ENCODE data around the gene URB2. TPM values are rescaled to one million over a fixed set of nuclear protein-coding genes. Genes with fewer than 3 reads are reported as not detected.

The URB2 gene
- total RNA-seq, 1 donor from 2014 or later, result 1.8 TPM

- DNase-seq (ENCODE audit: low spot score in 2 of 2), result no peak
- TF ChIP-seq CTCF (IDR thresholded peaks at IDR 0.05), result no peak
- no peaks in the 10 kb centered on the region for H3K4me1 ChIP-seq
- peaks cover 31 to 59% of the 10 kb centered on the region in 2 donors for H3K36me3 ChIP-seq
- H3K9me3 ChIP-seq, result no peaks in the 10 kb centered on the region
- H3K27me3 ChIP-seq, result no peaks in the 10 kb centered on the region
- H3K4me3 ChIP-seq, result no peak overlapping the region
- no peak overlapping the region for H3K27ac ChIP-seq
- intact Hi-C loops (cut with DNase I), result no loop called here
Measured at GRCh38 chr1:229643996-229644745, 18.1 kb downstream of the URB2 start.

GRCh38 chr1:229645324-229645993 is 19.4 kb downstream of the URB2 start:
- no peak overlapping the region for H3K27ac ChIP-seq
- intact Hi-C loops (cut with DNase I), result no loop called here
- no peak overlapping the region for H3K4me3 ChIP-seq
- H3K36me3 ChIP-seq, result peaks cover 40 to 64% of the 10 kb centered on the region in 2 donors
- no peak for TF ChIP-seq CTCF (IDR thresholded peaks at IDR 0.05)
- H3K27me3 ChIP-seq, result no peaks in the 10 kb centered on the region
- no peak for DNase-seq (ENCODE audit: low spot score in 2 of 2)
- H3K9me3 ChIP-seq, result no peaks in the 10 kb centered on the region
- H3K4me1 ChIP-seq, result no peaks in the 10 kb centered on the region

GRCh38 chr1:229648406-229648805 is 22.4 kb downstream of the URB2 start:
- Histone ChIP-seq H3K36me3 (peaks cover 47 to 78% of the 10 kb centered on the region in 2 donors), H3K27ac (no peak overlapping the region), H3K4me3 (no peak overlapping the region), H3K4me1 (no peaks in the 10 kb centered on the region), H3K9me3 (no peaks in the 10 kb centered on the region), H3K27me3 (no peaks in the 10 kb centered on the region)
- no peak for DNase-seq (ENCODE audit: low spot score in 2 of 2)
- intact Hi-C loops (cut with DNase I), result no loop called here
- no peak for TF ChIP-seq CTCF (IDR thresholded peaks at IDR 0.05)

GRCh38 chr1:229650045-229650444 is 24.0 kb downstream of the URB2 start:
- no peak for TF ChIP-seq CTCF (IDR thresholded peaks at IDR 0.05)
- H3K4me1 ChIP-seq, result no peaks in the 10 kb centered on the region
- peaks cover 51 to 71% of the 10 kb centered on the region in 2 donors for H3K36me3 ChIP-seq
- H3K9me3 ChIP-seq, result no peaks in the 10 kb centered on the region
- no peak overlapping the region for H3K27ac ChIP-seq
- DNase-seq (ENCODE audit: low spot score in 2 of 2), result no peak
- intact Hi-C loops (cut with DNase I), result no loop called here
- H3K27me3 ChIP-seq, result no peaks in the 10 kb centered on the region
- H3K4me3 ChIP-seq, result no peak overlapping the region

- peaks cover 55 to 66% of the 10 kb centered on the region in 2 donors for H3K36me3 ChIP-seq
- H3K9me3 ChIP-seq, result no peaks in the 10 kb centered on the region
- intact Hi-C loops (cut with DNase I), result no loop called here
- no peaks in the 10 kb centered on the region for H3K27me3 ChIP-seq
- no peaks in the 10 kb centered on the region for H3K4me1 ChIP-seq
- H3K27ac ChIP-seq, result no peak overlapping the region
- no peak for DNase-seq (ENCODE audit: low spot score in 2 of 2)
- H3K4me3 ChIP-seq, result no peak overlapping the region
- TF ChIP-seq CTCF (IDR thresholded peaks at IDR 0.05), result no peak
Measured at GRCh38 chr1:229651546-229651945, 25.5 kb downstream of the URB2 start.
